GM19351 (cell line): ENCODE measurements around the gene PRKAG3.

Experiments used
- ATAC-seq: cut with Tn5 transposase; IDR thresholded peaks from one replicate; pipeline ENCODE4 v1.9.1; 2021; ENCODE audit warnings: mild to moderate bottlenecking, moderate library complexity; ENCODE audit not compliant: unreplicated experiment

The PRKAG3 gene

DNA sequence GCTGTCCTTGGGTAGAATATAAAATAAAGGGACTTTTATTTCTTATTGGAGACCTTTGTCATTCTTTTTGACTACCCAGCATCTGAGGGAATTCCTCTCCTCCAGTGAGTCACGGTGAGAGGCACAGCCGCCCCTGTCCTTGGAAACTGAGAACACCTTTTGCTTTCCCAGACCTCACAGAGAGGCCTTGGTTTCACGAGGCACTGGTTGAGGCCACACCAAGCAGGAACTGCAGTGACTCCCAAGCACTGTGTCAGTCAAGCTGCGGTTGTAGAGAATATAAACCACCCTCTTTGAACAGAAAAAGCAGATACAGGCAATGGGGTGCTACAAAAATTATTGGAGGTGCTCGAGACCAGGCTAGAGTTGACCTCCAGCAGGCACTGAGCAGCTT, 16.4 kb downstream of the PRKAG3 start:
- ATAC-seq, result no peak

DNA sequence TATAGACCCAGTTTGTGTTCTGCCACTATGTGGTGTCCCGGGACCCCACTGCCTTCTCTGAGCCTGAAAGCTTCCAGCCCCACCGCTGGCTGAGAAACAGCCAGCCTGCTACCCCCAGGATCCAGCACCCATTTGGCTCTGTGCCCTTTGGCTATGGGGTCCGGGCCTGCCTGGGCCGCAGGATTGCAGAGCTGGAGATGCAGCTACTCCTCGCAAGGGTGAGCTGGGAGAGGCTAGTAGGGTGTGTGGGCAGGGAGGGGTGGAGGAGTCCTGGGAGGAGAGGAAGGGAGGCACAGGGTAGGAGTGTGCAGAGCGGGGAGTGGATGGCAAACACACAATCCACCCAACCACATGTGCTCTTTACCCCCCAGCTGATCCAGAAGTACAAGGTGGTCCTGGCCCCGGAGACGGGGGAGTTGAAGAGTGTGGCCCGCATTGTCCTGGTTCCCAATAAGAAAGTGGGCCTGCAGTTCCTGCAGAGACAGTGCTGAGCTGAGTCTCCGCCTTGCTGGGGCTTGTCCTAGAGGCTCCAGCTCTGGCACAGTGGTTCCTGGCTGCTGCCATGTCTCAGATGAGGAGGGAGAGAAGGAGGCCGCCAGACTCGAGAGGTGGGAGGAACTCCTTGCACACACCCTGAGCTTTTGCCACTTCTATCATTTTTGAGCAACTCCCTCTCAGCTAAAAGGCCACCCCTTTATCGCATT, 16.9 kb downstream of the PRKAG3 start:
- ATAC-seq, result no peak

DNA sequence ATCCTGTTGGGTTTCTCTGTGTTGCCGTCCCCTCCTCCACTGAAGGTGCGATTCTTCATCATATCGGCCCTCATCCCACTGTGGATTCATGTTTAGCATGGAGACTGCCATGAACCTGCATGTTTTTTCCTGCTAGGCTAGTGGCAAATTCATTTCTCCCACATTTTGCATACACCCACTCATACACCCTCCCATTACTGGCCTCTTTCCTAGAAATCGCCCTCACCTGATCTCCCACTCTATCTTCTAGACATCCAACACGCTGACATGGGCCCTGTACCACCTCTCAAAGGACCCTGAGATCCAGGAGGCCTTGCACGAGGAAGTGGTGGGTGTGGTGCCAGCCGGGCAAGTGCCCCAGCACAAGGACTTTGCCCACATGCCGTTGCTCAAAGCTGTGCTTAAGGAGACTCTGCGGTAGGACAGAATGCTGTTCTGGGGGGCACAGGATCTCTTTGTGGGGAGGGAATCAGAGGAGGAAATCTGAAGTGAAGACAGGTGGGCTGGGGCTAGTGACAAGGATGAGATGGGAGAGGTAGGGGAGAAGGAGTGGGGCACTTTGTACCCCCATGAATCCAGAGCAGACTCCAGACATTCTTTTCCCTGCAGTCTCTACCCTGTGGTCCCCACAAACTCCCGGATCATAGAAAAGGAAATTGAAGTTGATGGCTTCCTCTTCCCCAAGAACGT, 17.7 kb downstream of the PRKAG3 start:
- ATAC-seq, result no peak

DNA sequence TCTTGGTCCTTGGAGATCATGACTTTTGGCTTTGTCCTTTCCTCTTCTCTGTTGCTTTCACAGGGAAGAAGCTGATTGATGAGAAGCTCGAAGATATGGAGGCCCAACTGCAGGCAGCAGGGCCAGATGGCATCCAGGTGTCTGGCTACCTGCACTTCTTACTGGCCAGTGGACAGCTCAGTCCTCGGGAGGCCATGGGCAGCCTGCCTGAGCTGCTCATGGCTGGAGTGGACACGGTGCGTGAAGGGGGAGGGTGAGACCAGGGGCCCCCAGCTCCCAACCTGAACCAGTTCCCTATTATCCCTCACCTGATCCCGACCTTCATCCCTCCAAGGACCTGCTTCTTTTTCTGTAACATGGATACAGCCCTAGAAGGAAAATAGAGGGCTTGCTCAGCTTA, 18.7 kb downstream of the PRKAG3 start:
- ATAC-seq, result no peak

DNA sequence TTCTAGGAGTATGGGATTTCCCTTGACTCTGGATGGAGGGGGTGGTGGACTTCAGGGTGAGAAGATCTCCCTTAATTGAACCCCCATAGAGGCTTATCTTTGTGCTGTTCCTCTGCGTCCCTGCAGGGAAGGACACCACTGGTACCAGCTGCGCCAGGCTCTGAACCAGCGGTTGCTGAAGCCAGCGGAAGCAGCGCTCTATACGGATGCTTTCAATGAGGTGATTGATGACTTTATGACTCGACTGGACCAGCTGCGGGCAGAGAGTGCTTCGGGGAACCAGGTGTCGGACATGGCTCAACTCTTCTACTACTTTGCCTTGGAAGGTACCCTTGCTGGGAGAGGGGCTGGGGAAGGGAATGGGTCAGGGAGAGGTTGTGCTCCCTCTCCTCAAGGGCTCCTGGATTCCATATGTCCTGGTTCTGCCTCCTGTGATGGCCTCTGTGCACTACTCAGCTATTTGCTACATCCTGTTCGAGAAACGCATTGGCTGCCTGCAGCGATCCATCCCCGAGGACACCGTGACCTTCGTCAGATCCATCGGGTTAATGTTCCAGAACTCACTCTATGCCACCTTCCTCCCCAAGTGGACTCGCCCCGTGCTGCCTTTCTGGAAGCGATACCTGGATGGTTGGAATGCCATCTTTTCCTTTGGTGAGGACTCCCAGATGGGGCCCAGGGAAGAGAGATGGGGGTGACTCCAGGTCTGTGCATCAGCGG, 19.3 kb downstream of the PRKAG3 start:
- ATAC-seq, result no peak

DNA sequence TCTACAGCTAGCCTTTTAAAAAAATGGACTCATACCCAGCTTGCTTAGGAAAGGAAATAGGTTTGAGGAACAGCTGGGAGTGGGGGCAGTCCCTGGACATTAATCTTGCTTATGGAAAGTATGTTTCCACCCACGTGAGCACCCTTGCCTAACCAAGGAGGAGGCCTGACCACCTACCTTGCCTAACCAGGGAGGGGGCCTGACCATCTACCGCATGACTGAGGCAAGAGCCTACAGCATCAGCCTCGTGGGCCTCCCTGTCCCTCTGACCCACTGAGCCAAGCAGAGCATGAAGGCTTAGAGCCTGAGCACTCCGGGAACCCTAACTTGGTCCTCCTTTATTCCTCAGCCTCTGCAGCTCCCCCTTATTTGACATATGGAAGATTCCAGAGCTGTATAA, 20.2 kb downstream of the PRKAG3 start:
- ATAC-seq, result no peak

DNA sequence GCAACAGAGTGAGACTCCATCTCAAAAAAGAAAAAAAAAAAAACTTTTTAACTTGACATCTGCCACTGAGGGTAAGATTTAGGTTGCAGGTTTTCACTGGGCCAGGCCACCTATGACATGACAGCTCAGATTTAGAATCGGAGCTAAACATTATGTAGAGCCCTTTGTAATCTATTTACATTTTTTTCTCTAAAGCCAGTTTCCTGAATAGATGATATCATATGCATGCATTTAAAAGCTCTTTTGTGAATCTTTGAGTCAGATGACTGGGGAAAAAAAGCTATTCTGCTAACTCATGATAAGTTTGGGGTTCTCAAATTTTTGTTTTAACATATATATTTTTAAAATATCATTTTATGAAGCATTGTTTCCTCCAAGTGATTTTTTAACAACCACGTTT, 21.3 kb downstream of the PRKAG3 start:
- no peak for ATAC-seq

DNA sequence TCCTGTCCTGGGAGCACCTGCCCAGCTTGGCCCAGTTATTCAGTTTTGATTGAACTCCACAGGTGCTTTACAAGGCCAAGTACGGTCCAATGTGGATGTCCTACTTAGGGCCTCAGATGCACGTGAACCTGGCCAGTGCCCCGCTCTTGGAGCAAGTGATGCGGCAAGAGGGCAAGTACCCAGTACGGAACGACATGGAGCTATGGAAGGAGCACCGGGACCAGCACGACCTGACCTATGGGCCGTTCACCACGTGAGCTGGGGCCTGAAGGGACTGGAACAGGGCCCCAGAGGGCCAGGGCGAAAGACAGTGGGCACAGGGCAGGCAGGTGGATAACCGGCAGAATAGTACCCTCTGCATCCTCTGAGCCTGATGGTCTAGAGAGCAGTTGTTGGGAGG, 22.1 kb downstream of the PRKAG3 start:
- no peak for ATAC-seq

DNA sequence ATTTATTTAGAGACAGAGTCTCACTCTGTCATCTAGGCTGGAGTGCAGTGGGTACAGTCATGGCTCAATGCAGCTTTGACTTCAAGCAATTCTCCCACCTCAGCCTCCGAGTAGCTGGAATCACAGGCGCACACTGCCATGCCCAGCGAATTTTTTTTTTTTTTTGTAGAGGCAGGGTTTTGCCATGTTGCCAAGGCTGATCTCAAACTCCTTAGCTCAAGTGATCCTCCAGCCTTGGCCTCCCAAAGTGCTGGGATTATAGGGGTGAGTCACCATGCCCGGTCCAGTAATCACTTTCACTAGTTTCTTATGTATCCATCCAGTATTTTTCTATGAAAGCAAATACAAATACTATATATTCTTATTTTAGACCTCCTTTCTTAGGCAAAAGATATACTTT, 24.0 kb downstream of the PRKAG3 start:
- no peak for ATAC-seq

DNA sequence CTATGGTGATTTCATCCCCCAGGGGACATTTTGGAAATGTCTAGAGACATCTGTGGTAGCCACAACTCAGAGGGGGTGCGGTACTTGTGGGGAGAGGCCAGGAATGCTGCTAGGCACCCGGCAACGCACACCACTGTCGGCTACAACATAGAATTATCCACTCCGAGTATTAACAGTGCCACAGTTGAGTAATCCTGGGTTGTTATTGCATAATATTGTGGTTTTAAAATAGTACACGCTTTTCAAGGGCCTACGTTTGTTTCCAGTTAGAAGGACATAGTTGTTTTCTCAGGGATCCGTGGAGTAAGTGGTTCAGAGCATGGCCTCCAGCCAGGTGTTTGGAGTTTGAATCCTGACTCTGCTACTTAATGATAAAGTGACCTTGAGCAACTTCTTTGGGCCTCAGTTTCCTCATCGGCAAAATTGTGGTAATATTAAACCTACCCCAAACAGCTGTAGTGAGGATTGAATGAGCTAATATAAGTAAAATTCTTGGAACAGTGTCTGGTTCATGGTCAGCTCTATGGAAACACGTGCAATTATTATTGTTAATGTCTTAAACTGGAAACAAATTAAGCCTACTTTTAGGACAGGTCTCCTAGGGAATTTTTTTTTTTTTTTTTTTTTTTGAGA, 25.1 kb downstream of the PRKAG3 start:
- no peak for ATAC-seq

DNA sequence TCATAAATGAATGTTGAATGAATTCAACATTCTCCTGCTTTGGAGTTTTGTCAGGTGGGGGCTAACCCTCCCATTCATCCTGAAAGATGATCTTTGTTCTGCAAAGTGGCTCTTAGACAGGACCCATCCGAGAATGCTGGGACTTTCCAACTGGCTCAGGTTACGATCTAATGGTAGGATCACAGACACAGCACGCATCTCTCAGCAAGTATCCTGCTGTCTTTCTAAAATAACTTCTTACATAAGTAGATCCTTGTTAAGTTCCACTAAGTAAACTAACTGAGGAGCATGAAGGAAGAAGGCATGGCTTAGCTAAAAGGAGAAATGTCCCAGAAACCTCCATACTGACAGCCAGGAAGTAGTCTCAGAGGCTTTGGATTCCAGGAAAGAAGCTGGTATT, 26.0 kb downstream of the PRKAG3 start:
- no peak for ATAC-seq

DNA sequence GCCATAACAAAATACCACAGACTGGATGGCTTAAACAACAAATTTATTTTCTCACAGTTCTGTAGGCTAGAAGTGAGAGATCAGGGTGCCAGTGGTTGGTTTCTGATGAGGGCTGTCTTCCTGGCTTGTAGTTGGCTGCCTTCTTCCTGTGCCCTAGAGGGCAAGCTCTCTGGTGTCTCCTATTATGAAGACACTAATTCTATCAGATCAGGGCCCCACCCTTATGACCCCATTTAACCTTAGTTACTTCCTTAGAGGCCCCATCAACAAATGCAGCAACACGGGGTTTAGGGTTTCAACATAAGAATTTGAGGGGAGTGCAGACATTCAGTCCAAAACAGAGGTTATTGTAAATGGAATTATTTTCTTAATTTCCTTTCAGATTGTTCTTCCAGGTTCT, 26.8 kb downstream of the PRKAG3 start:
- no peak for ATAC-seq

DNA sequence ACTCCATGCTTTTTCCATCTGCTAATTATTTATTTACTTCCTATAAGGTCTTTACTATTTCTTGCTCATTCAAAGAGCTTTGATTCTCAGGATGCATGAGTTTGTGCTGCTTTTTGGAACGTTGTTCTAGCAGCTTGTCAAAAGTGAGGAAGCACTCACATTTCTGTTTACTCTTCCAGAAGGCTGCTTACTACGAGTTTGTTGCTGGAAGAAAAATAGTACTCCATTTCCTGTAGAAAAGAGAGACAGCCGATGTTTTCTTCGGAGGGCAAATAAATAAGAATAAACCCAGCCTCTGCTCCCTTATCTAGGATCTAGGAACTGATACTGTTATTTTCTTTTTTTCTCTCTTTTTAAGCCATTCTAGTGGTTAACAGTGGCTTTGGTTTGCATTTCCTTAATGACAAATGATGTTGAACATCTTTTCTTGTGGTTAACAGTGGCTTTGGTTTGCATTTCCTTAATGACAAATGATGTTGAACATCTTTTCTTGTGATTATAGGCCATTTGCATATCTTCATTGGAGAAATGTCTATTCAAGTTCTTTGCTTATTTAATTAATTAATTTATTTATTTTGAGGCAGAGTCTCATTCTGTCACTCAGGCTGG, 29.1 kb downstream of the PRKAG3 start:
- ATAC-seq, result no peak

DNA sequence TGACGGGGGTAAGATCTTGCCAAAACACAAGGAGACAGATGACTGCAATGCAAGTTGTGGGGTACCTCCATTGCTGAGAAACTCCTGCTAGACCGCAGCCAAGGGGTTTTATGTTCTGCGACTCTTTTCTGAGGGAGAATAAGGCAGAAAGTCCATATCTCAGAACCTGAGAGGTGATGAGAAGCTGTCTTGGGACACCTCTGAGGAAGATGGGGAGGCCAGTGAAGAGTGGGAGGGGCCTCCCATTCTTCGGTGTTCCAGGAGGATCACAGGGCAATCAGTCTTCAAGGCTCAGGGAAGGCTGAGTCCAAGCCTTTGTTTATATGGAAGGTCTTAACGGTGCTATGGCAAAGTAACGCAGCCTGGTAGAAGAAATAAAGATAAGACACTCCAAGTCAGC, 31.6 kb downstream of the PRKAG3 start:
- no peak for ATAC-seq

DNA sequence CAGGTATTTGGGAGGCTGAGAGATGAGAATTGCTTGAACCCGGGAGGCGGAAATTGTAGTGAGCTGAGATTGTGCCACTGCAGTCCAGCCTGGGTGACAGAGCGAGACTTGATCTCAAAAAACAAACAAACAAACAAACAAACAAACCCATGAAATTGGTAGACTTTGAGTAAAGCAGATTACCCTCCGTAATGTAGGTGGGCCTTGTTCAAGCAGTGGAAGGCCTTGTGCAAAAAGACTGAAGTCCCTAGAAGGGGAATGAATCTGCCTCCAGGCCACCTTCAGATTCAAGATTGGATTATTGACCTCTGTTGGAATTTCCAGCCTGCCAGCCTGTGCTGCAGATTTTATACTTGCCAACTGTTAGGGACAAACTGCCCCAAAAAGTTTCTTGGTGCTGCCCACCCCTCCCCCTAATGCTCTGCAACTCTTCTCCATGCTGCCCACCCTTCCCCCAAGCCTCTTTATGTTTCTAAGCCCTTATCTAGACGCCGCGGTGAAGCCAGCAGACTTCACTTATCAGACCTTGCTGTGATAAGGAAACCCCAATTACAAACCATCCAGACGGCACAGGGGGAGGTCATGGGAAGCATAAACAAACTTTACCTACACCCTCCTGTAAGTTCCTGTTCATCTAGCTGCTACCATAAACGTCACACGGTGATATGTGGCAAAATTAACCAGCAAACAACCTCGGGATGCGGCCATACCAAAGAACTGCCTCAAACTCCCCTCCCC, 32.7 kb downstream of the PRKAG3 start:
- no peak for ATAC-seq

DNA sequence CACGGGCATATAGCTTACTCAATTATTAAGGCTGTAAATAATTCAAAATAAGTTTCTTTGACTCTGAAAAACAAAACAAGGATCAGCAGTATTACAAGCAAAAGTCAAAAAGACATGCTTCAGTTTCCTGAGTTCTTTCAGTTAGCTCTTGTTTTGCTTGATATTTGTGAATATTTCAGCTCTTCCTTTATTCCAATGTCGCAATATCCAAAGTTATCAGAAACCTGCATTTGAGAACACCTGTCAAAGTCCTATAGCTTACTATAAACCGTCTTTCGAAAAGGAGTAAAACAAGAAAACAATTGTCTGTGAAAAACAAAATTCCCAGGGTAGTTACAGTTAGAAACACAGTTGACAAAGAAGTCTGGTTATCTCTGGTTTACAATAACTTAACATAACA, 34.9 kb downstream of the PRKAG3 start:
- no peak for ATAC-seq

DNA sequence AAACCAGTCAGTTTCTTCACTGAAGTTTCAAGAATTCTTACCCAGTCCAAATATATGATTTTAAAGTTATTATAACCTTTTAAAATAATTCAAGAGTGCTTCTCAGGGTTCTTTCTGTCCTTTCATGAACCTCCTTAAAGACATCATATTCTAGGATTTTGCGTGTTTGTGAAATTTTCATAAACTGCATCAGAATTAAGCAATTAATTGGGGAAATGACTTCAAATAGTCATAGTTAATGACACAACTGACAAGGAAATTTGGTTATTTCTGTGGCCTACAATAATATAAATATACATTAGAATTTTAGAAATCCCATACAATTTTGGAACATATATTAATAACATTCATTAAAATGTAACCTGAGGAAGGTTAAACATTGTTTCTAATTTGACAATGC, 39.2 kb downstream of the PRKAG3 start:
- no peak for ATAC-seq

DNA sequence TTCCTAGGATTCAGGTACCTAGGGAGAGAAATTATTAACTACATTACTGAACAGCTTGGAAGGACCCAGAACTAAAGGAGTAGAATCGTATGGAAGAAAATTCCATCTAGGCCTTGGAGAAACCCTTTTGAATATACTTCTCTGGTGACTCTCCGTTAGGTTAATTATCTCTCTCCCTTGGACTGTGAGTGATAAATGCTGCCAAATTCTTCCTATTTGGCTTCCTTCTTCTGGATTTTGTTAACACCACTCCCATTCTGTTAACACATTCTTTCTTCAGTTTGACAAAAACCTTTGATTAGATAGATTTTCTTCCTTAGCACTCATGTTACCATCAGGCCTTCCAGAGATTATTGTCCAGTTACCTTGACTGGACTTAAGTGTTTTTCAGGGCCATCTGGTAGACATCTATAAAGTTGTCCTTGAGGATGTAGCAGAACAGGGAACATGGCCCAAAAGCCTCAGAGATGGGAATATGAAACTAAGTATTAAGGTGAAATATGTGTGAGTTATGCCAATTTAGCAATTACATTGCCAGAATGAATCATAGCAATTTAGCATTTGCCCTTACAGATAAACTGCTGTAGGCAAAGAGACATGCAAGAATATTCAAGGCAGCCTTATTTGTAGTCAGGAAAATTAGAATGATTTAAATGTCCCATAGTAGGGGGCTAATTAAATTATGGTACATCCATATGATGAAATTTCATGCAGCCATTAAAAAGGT, 42.9 kb downstream of the PRKAG3 start:
- no peak for ATAC-seq

DNA sequence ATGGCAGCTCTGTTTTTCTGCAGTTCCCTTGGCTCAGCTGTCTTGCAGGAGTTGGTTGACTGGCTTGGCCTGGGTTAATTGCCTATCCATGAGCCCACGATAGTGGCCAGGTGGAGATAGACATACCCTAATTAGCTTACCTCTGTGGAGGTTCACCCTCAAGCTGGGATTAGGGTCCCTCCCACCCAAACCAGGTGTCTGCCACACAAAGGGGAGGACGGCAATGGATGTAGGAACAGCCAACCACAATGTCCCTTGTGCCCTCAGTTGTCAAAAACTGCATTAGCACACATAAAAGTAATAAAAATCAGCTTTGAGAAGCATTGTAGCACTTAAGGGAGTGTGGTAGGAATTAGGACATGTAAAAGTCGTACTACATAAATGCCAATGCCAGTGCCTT, 45.5 kb downstream of the PRKAG3 start:
- no peak for ATAC-seq

DNA sequence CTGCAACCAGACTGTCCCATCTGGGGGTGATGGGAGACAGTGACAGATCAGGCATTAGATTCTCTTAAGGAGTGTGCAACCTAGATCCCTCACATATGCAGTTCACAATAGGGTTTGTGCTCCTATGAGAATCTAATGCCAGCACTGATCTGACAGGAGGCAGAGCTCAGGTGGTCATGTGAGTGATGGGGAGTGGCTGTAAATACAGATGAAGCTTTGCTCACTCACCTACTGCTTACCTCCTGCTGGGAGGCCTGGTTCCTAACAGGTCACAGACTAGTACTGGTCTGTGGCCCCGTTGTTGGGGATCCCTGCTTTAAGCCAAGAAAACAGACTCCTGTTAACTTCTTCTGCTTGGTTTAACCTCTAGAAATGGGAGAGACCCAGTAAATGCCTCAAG, 46.5 kb downstream of the PRKAG3 start:
- ATAC-seq, result no peak
